NCI-H2196 treated with DMSO at 0.1 percent for 48 hours (cell line): ENCODE measurements around the gene ESYT2.

Experiments
- DNase-seq: peaks from one replicate; lab custom pipeline; 2025; ENCODE audit not compliant: unreplicated experiment; lab: John Stamatoyannopoulos, UW

ESYT2 gene

DNA sequence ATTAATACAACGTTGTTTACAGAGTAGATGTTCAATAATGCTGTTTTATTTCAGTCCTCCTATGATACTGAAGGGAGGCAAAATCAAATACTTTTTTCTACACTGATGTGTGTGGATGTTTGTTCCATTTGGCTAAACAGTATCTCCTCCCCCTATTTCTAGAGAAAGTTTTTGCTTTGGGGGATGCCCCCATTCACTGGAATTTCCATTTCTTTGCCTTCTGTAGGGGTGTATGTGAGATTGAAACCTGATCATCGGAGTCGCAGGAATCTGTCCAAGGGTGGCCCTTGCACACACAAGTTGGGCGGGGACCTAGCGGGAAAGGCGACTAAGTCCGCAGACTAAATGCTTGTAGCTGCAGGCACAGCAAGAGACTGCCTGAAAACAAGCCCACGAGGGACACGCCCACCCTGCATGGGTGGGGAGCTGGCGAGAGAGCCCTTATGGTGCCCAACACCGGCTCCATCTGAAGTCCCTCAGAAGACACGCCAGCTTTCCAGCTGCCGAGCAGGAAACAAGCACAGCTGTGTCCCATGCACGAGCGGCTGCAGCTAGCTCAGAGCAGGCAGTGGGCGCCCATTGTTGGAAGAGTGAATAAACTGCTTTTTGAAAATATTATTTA, 58.0 kb downstream of the ESYT2 start:
- no peak for DNase-seq

DNA sequence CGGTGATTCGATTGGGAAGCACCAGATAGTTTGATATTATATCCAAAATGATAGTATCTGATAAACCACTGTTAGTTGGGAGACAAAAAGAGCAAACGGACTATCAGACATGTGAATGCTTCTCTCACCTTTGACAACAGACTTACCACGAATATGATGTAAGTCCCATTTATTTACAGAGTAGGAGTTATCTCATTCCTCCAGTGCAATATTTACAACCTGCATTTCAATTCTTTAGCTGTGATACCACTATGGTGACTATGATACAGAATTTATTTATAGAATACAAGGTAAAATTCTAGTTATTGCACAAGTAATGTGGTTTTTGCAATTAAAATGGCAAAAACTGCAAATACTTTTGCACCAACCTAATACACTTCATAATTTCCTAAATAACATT, 61.6 kb downstream of the ESYT2 start:
- no peak for DNase-seq

DNA sequence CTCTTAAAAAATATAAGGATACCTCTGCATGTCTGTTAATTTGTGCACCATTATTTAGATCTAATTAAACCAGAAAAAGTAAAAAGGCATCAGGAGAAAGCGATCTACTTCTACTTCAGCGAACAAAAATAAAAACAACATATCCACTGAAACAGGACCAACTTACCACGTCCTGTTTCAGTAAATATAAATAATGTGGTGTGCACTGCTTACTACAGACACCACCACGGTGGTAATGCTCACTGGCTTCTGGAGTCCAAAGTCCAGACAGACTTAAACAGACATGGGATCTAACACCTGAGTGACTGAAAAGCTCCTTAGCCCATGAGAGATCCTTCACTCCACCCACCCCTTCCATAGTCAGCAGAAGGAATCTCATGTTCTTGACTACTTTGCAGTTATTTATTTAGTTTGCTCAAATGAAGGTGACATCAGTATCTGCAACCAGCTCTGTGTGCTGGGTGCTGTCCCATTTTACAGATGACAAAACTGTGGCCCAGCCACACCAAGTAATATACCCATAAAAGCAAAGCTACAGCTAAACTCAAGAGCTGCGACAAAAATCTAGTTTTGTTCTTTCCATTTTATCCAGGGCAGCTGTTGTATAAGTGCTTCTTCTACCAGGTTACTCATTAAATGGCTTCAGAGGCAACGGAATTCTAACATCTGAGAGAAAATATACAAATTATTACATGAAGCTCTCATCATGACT, 62.6 kb downstream of the ESYT2 start:
- no peak for DNase-seq

DNA sequence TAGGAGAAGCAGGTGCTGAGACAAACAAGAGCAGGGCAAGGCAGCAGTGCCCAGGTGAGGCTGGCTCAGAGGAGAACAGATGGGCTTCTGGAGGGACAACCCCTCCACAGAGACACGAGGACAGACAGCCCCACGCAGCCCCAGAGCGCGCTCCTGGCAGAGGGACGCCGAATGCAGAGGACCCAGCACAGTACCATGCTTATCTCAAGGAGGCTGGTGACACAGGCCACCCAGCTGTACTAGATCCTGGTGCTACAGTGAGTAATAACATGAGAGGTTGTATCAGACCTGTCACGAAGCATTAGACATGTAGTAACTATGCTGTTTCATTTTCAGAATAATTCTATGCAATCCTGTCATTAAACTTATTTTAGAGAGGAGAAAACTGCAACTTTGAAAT, 64.3 kb downstream of the ESYT2 start:
- DNase-seq: no peak

DNA sequence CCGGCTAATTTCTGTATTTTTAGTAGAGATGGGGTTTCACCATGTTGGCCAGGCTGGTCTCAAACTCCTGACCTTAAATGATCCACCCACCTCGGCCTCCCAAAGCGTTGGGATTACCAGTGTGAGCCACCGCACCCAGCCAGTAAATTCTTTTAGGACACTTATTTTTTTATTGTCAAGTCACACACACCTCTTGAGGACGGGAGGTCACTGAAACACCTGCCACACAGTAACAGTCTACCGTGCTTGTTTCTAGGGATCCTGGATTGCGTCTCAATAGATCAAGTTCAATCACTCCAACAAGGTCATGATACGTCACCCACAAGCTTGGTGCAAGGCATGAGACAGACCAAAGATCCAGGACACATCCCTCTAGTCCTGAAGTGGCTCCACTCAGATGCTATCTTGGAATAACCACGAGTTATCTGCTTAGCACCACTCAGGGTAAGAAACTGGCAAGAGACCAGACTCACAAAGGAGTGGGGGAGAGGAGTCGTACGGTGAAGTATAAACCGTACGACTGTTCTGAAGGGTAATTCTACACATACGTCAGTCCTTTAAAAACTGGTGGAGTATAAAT, 65.8 kb downstream of the ESYT2 start:
- DNase-seq: no peak

DNA sequence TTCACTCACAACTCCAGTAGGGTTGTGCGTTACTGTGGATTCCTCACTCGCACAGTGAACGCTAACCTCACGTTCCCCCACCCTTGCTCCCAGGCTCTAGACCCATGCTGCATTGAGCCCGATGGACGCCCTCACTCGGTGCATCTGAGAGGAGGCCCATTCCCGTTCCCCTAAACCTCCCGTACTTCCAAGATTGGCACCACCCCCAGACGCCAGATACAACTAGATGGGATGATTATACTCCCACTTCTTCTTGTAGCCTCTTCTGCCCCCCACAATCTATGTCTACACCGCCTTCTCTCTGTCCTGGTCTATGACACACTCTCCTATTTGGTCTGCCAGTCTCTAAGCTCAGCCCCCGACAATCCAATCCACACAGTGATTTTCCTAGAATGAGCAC, 67.4 kb downstream of the ESYT2 start:
- DNase-seq: no peak

DNA sequence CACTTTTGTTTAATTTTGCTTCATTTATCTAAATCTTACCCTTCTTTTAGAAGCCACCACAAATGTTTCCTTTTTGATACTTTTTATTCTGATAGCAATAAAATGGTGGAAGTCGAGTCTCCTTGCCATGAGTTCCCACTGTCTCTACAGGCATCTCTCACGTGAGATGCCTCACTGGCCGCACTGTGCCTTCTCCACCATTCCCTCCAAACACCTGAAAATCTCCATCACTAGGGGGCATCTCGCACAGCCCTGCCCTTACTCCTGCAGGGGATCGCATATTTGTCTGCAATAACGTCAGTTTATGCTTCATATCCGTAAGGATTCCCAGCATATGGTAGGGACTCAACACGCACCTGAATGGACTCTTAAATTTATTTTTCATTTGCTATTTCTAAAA, 68.4 kb downstream of the ESYT2 start:
- no peak for DNase-seq

DNA sequence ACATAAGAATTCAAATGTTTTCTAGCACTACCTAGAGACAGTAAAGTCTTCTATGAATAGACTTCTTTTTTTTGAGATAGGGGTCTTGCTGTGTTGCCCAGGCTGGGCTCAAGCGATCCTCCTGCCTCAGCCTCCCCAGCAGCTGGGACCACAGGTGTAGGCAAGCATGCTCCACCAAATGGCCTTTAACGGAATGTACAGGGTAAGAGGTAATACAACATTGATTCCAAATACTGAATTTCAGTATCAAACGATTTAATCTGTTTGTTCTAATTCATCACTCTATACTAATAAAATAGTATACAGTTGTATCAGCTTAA, 68.9 kb downstream of the ESYT2 start:
- DNase-seq: no peak

DNA sequence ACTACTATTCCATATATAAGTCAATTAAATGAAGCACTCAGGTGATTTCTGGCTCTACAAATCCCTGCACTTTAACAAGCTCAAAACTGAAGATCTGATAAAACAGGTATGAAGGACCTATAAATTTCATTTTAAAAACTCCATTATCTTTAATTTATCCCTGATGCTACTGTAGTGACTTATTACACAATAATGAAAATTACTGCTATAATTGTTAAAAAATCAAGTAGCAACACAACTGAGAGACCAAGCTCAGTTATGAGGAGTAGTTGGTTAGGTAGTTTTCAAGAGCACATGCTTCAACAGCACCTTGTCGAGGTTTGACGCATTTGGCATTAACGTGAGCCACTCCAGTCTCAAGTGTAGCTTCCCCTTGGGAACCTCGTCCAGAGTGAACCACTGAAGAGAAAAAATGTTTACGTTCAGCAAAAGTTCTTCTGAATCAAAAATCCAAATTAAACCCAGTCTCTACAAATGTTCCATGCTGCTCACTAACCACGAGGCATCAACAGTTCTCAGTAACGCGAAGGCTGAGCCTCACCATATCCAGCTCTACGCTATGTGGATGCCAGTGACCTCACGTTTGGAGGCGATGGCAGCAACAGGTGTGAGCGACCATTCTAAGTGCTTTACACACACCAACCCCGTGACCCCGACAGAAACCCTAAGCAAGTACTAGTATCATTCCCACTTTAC, 69.4 kb downstream of the ESYT2 start:
- no peak for DNase-seq

DNA sequence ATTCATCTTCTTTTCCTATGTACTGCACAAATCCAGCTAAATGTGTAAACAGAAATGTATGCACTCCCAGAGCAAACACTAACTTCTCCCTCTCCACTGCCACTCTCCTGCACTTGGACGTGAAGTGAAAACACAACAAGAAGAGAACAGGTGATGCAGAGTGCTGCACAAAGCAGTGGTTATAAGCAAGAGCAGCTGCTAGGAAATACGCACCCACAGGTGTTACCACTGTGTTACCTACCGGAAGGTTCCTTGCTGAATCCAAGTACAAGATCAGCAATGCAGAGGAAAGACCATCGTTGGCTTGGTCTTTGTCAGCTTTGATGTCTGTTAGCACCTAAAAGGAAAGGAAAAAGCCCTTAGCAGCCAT, 70.1 kb downstream of the ESYT2 start:
- DNase-seq: no peak

DNA sequence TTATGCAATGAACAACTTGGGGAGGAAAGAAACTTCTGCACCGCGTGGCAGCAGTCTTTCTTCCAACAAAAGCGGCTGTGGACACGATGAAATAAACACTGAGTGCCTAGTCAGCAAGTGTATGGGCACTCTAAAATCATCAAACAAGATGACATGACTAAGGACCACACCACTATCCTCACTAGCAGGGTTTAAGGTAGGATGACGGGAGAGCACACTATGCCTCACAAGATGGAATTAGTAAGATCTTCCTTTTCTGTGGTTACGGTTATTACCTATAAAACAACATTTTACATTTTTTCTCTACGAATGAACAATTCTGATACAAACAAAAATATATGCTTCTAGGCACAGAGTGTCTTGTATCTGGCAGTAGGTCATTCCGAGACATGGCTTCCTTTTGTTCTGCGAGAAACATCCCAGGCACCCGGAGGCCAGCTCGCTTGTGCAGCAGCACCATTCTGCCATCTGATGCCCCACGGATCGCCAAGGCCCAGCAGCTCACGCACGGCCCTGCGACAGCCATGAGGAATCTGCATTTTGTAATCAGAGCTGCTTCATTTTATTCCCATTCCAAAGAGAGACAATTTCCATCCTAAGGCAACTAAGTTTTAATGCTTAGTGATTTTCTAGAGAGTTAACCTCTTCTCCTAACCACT, 70.6 kb downstream of the ESYT2 start:
- DNase-seq: no peak

DNA sequence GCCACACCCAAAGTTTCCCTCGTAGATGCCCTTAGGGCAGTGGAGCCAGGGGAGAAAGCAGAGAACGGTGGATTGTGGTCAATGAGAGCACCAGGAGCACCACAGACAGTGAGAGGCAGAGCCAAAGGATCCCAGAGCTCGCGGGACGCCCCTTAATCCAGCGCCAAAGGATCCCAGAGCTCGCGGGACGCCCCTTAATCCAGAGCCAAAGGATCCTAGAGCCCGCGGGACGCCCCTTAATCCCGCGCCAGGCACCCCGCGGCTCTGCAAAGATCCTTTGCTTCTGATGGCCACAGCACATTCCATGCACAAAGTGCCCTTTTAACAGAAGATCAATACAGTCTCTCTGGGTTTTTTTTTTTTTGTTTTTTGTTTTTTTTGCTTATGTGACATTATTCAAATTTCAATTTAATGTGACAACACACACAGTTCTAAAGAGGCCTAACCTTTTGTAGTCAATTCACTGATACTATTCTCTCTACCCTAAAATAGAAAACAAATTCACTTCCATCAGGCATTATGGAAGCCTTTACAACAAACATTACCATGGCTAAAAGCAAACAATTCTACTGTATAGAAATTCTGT, 71.8 kb downstream of the ESYT2 start:
- no peak for DNase-seq

DNA sequence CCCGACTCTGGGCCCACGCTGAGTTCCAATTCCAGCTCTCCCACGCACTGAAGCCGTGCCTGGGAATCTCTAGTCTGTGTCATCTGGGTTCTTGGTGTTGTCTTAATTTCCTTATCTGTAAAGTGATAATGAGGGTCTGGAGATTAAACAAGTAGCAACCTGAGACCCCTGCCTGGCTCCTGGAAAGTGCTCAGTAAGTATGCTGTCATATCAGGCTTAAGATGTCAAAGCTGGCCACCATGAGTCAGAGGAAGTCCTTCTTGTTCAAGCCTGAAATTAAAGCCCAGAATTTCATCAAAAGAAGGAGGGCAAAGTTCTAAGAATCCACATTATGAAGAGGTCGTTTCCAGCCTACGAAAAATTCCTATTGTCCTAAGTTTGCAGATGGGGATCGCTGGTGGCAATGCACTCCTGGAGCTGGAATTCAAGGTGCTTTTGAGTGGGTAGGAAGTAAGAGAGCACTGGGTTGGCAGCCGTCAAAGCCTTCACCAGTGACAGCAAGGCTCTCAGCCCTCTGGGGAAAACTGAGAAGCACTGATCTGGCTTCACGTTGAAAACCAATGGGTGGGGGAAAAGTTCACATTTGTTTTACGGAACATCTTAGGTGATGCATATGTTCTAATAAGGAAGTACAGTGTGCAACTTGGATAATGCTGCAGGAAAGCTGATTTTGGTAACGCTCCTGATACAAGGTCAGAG, 74.4 kb downstream of the ESYT2 start:
- no peak for DNase-seq

DNA sequence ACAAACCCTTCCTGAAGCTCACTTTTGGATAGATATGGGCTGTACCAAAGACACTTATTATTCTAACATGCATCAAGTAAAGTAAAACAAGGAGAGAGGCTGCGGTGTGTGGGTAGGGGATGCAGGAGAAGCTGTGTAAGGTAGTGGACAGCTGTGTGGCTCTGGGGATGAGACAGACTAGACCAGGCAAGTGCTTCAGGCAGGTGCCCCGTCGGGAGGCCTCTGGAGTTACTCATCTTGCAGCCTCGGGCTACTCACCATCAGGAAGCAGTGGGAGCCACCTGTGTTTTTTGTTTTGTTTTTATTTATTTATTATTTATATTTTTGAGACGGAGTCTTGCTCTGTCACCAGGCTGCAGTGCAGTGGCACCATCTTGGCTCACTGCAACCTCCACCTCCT, 75.4 kb downstream of the ESYT2 start:
- DNase-seq: no peak

DNA sequence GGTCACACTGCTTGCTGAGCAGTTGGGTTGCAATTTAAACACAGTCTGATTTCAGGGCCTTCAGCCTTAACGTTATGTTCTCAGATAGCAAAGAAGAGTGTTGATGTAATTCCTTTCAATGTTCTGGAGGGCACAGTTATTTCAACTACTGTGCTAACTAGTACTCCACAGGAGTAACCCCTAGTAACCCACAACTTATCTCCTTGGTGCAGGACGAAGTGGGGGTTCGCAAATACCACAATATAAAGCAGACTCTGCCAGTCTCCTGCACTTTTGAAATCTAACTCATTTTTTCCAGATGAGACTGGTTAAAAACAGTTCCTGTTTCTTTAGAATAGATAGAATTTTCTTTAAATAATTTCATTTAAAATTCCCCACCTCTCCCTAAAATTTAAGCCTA, 77.6 kb downstream of the ESYT2 start:
- DNase-seq: no peak

DNA sequence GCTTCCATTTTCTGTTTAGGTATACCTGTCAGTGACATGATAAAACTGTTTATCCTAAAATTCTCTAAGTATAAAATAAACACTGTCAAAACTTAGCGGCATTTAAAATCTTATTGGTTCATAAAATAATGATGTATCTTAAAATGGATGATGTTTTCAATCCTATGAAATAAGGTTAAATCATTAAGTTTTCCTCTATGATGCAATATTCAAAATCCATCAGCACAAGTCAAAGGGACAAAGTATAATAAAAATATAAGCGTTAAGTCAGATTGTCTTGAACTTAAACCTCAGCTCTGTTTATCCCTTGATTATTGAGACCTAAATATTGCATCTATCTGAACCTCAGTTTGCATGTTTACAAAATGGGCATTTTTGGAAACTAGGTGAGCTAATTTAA, 78.1 kb downstream of the ESYT2 start:
- DNase-seq: no peak

DNA sequence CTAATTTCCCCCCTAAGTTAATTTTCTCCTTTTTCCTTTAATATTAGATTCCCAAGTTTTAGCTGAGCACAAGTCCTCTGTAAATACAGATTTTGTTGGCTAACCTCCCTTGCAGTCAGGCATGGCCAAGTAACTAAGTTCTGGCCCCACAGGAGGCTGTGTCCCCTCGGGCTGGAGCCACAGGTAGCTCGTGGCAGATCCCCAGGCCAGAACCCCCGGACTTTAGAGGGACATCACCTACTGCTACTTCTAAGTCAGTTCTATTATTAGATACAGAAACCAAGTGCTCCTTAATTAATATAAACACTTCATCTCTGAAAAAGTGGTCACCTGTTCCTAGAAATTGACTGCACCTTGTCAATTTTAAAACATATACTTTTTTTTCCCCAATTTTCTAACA, 78.6 kb downstream of the ESYT2 start:
- DNase-seq: no peak

DNA sequence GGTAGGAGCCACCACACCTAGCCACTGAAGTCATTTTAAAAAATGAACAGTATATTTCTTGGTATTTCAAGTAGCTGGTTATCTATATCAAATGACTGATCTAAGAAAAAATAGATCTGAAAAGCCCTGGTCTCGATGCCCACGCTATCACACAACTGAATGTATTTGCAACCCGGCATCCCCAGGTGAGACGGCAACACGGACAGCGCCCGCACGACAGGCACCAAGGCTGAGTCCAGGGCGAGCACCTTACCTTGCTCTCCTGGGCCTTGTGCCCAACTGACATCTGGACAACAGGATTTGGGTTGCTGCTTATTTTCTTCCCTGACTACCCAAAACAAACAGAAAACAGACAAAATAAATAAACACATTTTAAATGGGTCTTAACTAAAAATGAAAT, 79.9 kb downstream of the ESYT2 start:
- DNase-seq: no peak

DNA sequence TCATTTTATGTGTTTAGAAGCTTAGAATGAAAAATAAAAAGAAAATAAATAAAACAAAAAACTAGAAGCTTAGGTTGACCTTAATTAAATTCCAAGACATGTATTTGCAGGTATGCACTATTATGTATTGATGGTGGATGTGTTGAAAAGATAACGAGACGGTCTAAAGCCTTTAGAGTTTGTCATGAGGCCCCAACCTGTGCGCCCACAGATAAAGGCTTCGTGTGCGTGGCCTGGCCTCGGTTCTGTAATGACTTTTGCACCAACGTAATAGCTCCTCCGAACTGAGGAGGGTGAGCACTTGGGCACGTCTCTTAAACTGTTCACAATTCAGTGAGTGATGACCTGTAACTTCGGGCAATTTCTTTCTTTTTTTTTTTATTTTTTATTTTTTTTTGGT, 81.0 kb downstream of the ESYT2 start:
- DNase-seq: no peak

DNA sequence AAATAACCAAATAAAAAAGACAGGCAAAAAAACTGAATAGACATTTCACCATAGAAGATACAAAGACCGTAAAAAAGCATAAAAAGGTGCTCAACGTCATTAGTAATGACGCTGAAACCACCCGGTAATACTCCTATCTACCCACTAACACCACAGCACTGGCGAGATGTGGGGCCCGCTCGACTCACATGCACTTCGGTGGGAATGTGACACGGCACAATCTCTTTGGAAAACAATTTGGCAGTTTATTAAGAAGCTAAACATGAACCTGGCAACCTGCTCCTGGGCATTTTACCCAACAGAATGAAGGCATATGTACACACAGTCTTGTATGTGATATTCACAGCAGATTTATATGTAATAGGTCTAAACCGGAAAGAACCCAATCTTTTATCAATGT, 81.9 kb downstream of the ESYT2 start:
- DNase-seq: no peak

DNA sequence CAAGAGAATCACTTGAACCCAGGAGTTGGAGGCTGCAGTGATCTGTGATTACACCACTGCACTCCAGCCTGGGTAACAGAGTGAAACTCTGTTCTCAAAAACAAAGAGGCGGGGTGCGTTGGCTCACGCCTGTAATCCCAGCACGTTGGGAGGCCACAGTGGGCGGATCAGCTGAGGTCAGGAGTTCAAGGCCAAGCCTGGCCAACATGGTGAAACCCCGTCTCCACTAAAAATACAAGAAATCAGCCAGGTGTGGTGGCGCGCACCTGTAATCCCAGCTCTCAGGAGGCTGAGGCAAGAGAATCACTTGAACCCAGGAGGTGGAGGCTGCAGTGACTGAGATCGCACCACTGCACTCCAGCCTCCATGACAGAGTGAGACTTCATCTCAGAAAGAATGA, 82.4 kb downstream of the ESYT2 start:
- DNase-seq: no peak
